Mesenchymal stem cell (in vitro differentiated cells and primary cell): Measurements from ENCODE around the gene SIGLEC5.
"Not testable (repeated sequence)": the region's sequence is repeated elsewhere in the genome, so short reads cannot be mapped to it uniquely, and the experiment has no call there.

Source experiments
- DNase-seq: peaks from one replicate; pipeline ENCODE4 v3.0.0-alpha.2; 2013
- H2AFZ ChIP-seq: one replicate; pipeline ENCODE4 v1.6.1; 2013; ENCODE audit warnings: low read depth, mild to moderate bottlenecking, control low read depth, inconsistent platforms, low read length, moderate library complexity
- H2AK5ac ChIP-seq: 2 replicates; pipeline ENCODE4 v1.6.1; 2013; ENCODE audit warnings: low read length, moderate library complexity, mild to moderate bottlenecking, inconsistent platforms; ENCODE audit not compliant: severe bottlenecking
- H2BK120ac ChIP-seq: one replicate; pipeline ENCODE4 v1.6.1; 2013; ENCODE audit warnings: low read depth, mild to moderate bottlenecking, inconsistent platforms, low read length, moderate library complexity
- H2BK12ac ChIP-seq, 2 experiments: one replicate each; pipeline ENCODE4 v1.6.1; 2013; ENCODE audit warnings: inconsistent platforms in 2 of 2, low read length in 2 of 2, mild to moderate bottlenecking in 2 of 2, moderate library complexity in 2 of 2, control low read depth in 1 of 2
- H2BK15ac ChIP-seq: one replicate; pipeline ENCODE4 v1.6.1; 2013; ENCODE audit warnings: mild to moderate bottlenecking, low read depth, inconsistent platforms; ENCODE audit not compliant: poor library complexity, severe bottlenecking
- H2BK5ac ChIP-seq: 2 replicates; pipeline ENCODE4 v1.6.1; 2013; ENCODE audit warnings: low read depth, mild to moderate bottlenecking, low read length, control low read depth, inconsistent platforms; ENCODE audit not compliant: poor library complexity, severe bottlenecking
- H3K14ac ChIP-seq, 2 experiments: one replicate each; pipeline ENCODE4 v1.6.1; 2013; ENCODE audit warnings: inconsistent platforms in 2 of 2, low read length in 2 of 2, control low read depth in 1 of 2, mild to moderate bottlenecking in 1 of 2, moderate library complexity in 1 of 2
- H3K18ac ChIP-seq, 2 experiments: one replicate each; pipeline ENCODE4 v1.6.1; 2013; ENCODE audit warnings: inconsistent platforms in 2 of 2, low read length in 2 of 2, control low read depth in 1 of 2, low read depth in 1 of 2, mild to moderate bottlenecking in 1 of 2
- H3K23ac ChIP-seq, 2 experiments: one replicate each; pipeline ENCODE4 v1.6.1; 2013; ENCODE audit warnings: inconsistent platforms in 2 of 2, low read length in 2 of 2, mild to moderate bottlenecking in 2 of 2, moderate library complexity in 2 of 2, control low read depth in 1 of 2
- H3K27ac ChIP-seq: 2 replicates; pipeline ENCODE4 v1.5.1; 2013; ENCODE audit warnings: mild to moderate bottlenecking, moderate library complexity, low read length, control low read depth, inconsistent platforms; ENCODE audit not compliant: poor library complexity, severe bottlenecking
- H3K27me3 ChIP-seq, 2 experiments: 2 replicates each; pipeline versions ENCODE4 v1.6.1 to v1.7.0; 2013; ENCODE audit warnings: low read length in 2 of 2, mild to moderate bottlenecking in 2 of 2, moderate library complexity in 2 of 2, control low read depth in 1 of 2, inconsistent platforms in 1 of 2; ENCODE audit not compliant: control insufficient read depth in 1 of 2, insufficient read depth in 1 of 2
- H3K36me3 ChIP-seq, 2 experiments: 2 replicates each; pipeline versions ENCODE4 v1.6.1 to v1.7.0; 2013; ENCODE audit warnings: low read length in 2 of 2, control low read depth in 1 of 2, inconsistent platforms in 1 of 2, low read depth in 1 of 2, mild to moderate bottlenecking in 1 of 2; ENCODE audit not compliant: insufficient read depth in 2 of 2, control insufficient read depth in 1 of 2
- H3K4ac ChIP-seq, 2 experiments: one replicate each; pipeline ENCODE4 v1.6.1; 2013; ENCODE audit warnings: inconsistent platforms in 2 of 2, low read length in 2 of 2, mild to moderate bottlenecking in 2 of 2, moderate library complexity in 2 of 2, control low read depth in 1 of 2, low read depth in 1 of 2
- H3K4me1 ChIP-seq: 2 replicates; pipeline ENCODE4 v1.6.1; 2013; ENCODE audit warnings: low read depth, low read length, control low read depth; ENCODE audit not compliant: control insufficient read depth, insufficient read depth
- H3K4me2 ChIP-seq: 2 replicates; pipeline ENCODE4 v1.6.1; 2013; ENCODE audit warnings: low read length, mild to moderate bottlenecking, inconsistent platforms; ENCODE audit not compliant: poor library complexity, severe bottlenecking
- H3K4me3 ChIP-seq, 2 experiments: 2 replicates each; pipeline versions ENCODE4 v1.5.1 to v1.7.0; 2013; ENCODE audit warnings: low read length in 2 of 2, mild to moderate bottlenecking in 2 of 2, control low read depth in 1 of 2, low read depth in 1 of 2; ENCODE audit not compliant: insufficient read depth in 1 of 2
- H3K79me1 ChIP-seq: replicated peaks from 2 replicates; pipeline ENCODE4 v1.6.1; 2013; ENCODE audit warnings: mild to moderate bottlenecking, control low read depth, low read length, inconsistent platforms; ENCODE audit not compliant: poor library complexity, severe bottlenecking
- H3K9ac ChIP-seq: 2 replicates; pipeline ENCODE4 v1.7.0; 2013; ENCODE audit warnings: mild to moderate bottlenecking, low read length, moderate library complexity
- H3K9me3 ChIP-seq: 2 replicates; pipeline ENCODE4 v1.7.0; 2013; ENCODE audit warnings: mild to moderate bottlenecking, low read length; ENCODE audit not compliant: control insufficient read depth
- H4K8ac ChIP-seq: one replicate; pipeline ENCODE4 v1.6.1; 2013; ENCODE audit warnings: inconsistent platforms, mild to moderate bottlenecking, low read length, moderate library complexity
- H4K91ac ChIP-seq: one replicate; pipeline ENCODE4 v1.6.1; 2013; ENCODE audit warnings: mild to moderate bottlenecking, low read length, inconsistent platforms
- WGBS: methylation state at CpG from one replicate; pipeline ENCODE4 v1.1.7; 2013; ENCODE audit warnings: mixed read lengths; 5-methylcytosine and 5-hydroxymethylcytosine counted together

Gene SIGLEC5

DNA sequence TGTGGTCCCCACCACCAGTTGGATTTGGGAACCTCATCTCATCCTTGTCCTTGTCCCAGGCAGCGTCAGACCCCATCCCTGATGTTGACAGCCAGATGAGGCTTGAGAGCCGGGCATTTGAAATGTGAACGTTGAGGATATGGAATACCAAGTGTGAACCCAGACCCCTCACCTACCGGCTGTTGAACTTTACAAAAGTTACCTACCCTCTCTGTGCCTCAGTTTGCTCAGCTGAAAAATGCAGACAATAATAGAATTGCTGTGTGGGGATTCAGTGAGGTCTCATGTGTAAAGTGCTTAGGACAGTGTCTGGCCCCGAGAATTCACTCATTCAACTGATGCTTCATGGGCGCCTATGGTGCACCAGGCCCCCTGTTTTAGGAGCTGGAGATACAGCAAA is 17.1 kb upstream of the SIGLEC5 start:
- Histone ChIP-seq H2BK5ac (no peak overlapping the region), H4K8ac (no peak overlapping the region), H4K91ac (no peak overlapping the region), H3K18ac (no peak overlapping the region), H3K79me1 (no peaks in the 10 kb centered on the region), H3K9me3 (no peaks in the 10 kb centered on the region), H3K4me1 (no peaks in the 10 kb centered on the region), H2AK5ac (no peak overlapping the region), H3K14ac (no peak overlapping the region), H2BK12ac (no peak overlapping the region), H3K4me2 (no peak overlapping the region), H3K23ac (no peak overlapping the region), H3K4ac (no peak overlapping the region), H3K9ac (no peak overlapping the region), H3K36me3 (no peaks in the 10 kb centered on the region), H3K27ac (no peak overlapping the region), H3K4me3 (no peak overlapping the region), H2BK120ac (no peak overlapping the region), H3K27me3 (peaks cover 0 to 41% of the 10 kb centered on the region in 2 experiments), H2BK15ac (no peak overlapping the region), H2AFZ (no peak overlapping the region)
- no peak for DNase-seq
- WGBS, result 90% methylated on average over 5 of the region's 6 CpGs

DNA sequence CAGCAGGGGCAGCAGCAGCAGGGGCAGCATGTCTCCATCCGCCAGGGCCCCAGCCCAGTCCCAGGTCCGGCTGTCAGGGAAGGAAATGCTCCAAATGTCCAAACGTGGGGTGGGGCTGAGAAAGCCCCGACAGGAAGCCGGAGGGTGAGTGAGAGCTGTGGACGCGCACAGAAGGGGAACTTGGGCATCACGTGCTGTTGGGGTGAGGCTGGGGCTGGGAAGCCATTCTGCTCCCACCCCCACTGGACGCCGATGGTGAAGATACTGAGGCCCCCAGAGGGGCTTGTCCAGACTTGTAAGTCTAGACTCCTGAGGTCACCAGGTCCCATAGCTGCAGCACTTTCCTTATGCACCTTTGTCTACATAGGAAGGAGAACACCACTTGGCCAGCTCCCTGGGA is 16.5 kb upstream of the SIGLEC5 start, which contains the start of gene SIGLEC14:
TSS of gene SIGLEC14 (minus strand) at position 96 of the 400 bp plus-strand sequence. CDS start at position 30, 66 bp downstream.
- not testable (repeated sequence) for DNase-seq, H3K18ac ChIP-seq, H3K9me3 ChIP-seq, H2AK5ac ChIP-seq, H4K8ac ChIP-seq, H2AFZ ChIP-seq, H3K79me1 ChIP-seq, H3K4me1 ChIP-seq, H2BK12ac ChIP-seq, H3K14ac ChIP-seq, H3K27ac ChIP-seq, H2BK15ac ChIP-seq, H2BK5ac ChIP-seq, H3K9ac ChIP-seq, H3K23ac ChIP-seq, H3K4me3 ChIP-seq, H3K4ac ChIP-seq, H3K4me2 ChIP-seq, H2BK120ac ChIP-seq, H3K36me3 ChIP-seq, H4K91ac ChIP-seq
- 86% methylated on average over 7 of the region's 10 CpGs for WGBS
- peaks cover 0 to 40% of the 10 kb centered on the region in 2 experiments for H3K27me3 ChIP-seq

- Histone ChIP-seq H3K79me1 (no peaks in the 10 kb centered on the region), H2AK5ac (no peak overlapping the region), H4K8ac (no peak overlapping the region), H3K4me2 (no peak overlapping the region), H3K9ac (no peak overlapping the region), H3K27ac (no peak overlapping the region), H3K27me3 (peaks cover 0 to 42% of the 10 kb centered on the region in 2 experiments), H3K4me1 (no peaks in the 10 kb centered on the region), H3K4ac (no peak overlapping the region), H3K36me3 (no peaks in the 10 kb centered on the region), H2BK120ac (no peak overlapping the region), H3K4me3 (no peak overlapping the region), H3K9me3 (no peaks in the 10 kb centered on the region), H3K23ac (no peak overlapping the region), H3K18ac (no peak overlapping the region), H4K91ac (no peak overlapping the region), H3K14ac (no peak overlapping the region), H2BK5ac (no peak overlapping the region), H2AFZ (no peak overlapping the region), H2BK12ac (no peak overlapping the region), H2BK15ac (no peak overlapping the region)
- no peak for DNase-seq
- 69% methylated on average over 11 of the region's 11 CpGs for WGBS
Observed at GRCh38 chr19:51644636-51645271, 14.6 kb upstream of the SIGLEC5 start.

GRCh38 chr19:51641648-51642047 is 11.4 kb upstream of the SIGLEC5 start:
- no peak overlapping the region for H3K23ac ChIP-seq
- H2BK12ac ChIP-seq, result no peak overlapping the region
- H3K4ac ChIP-seq, result no peak overlapping the region
- peaks cover 0 to 34% of the 10 kb centered on the region in 2 experiments for H3K27me3 ChIP-seq
- DNase-seq, result no peak
- H3K27ac ChIP-seq, result no peak overlapping the region
- H3K4me3 ChIP-seq, result no peak overlapping the region
- H2BK5ac ChIP-seq, result no peak overlapping the region
- no peak overlapping the region for H3K4me2 ChIP-seq
- H2BK15ac ChIP-seq, result no peak overlapping the region
- no peak overlapping the region for H3K9ac ChIP-seq
- H3K79me1 ChIP-seq, result no peaks in the 10 kb centered on the region
- no peaks in the 10 kb centered on the region for H3K4me1 ChIP-seq
- no peak overlapping the region for H3K14ac ChIP-seq
- no peak overlapping the region for H2AK5ac ChIP-seq
- H4K91ac ChIP-seq, result no peak overlapping the region
- no peaks in the 10 kb centered on the region for H3K36me3 ChIP-seq
- peaks cover 3% of the 10 kb centered on the region for H3K9me3 ChIP-seq
- no peak overlapping the region for H4K8ac ChIP-seq
- H2BK120ac ChIP-seq, result no peak overlapping the region
- H3K18ac ChIP-seq, result no peak overlapping the region
- no peak overlapping the region for H2AFZ ChIP-seq
